Mucosa of descending colon (tissue), 3 donors: ENCODE results near the gene TBX19. TPM values are rescaled to one million over a fixed set of nuclear protein-coding genes. Genes with fewer than 3 reads are reported as not detected.

ENCODE experiments used
- ATAC-seq: fragments of 200-7000 bp; cut with Tn5 transposase; one replicate; pipeline ENCODE4 v1.9.1; 2020; ENCODE audit warnings: mild to moderate bottlenecking, moderate library complexity
- DNase-seq, 3 donors: peaks; one replicate each; pipeline ENCODE4 v3.0.0-alpha.2; 2020
- H3K36me3 ChIP-seq: fragments of 200-600 bp; one replicate; pipeline ENCODE4 v1.8.0; 2021; ENCODE audit warnings: low read depth, mild to moderate bottlenecking
- H3K4me1 ChIP-seq: fragments of 200-600 bp; one replicate; pipeline ENCODE4 v1.8.0; 2021; ENCODE audit warnings: low read depth, mild to moderate bottlenecking
- H3K4me3 ChIP-seq: fragments of 200-600 bp; one replicate; pipeline ENCODE4 v1.8.0; 2021; ENCODE audit warnings: mild to moderate bottlenecking
- H3K9me3 ChIP-seq: fragments of 200-600 bp; one replicate; pipeline ENCODE4 v1.8.0; 2021; ENCODE audit warnings: mild to moderate bottlenecking
- intact Hi-C, 2 donors: fragments of 100-400 bp; cut with DNase I in 1 of 2; cut with micrococcal nuclease in 1 of 2; formaldehyde crosslinking; loops; one replicate each; pipeline versions ENCODE4 v1.11.0 to v1.11.1; 2022; cut with DNase I, micrococcal nuclease
- total RNA-seq, 3 donors: library from RNA; stranded (reverse); fragmentation: NEBNext Ultra II Directional in 2 of 3; extraction: Animal tissue kit (Norgen Biotek cat#: 25700) in 2 of 3; gene quantifications; one replicate each; pipeline versions ENCODE4 v1.2.1 to v1.2.4, GENCODE V29; 2021 to 2023
- TF ChIP-seq, protein P1 (sequence below): fragments of 200-600 bp; IDR thresholded peaks from one replicate; pipeline ENCODE4 v1.8.0; 2022; ENCODE audit warnings: antibody characterized with exemption, mild to moderate bottlenecking
- donor health status: DM: no; HTN: no; CAD: no; lungs with moderate emphysema.
- donor health status: DM: no; HTN: no; CAD: no.
- donor health status: DM: no; HTN: yes; CAD: no.

Gene TBX19
- total RNA-seq, 3 donors from 2014 or later, result 1.1 to 2.6 (median 2.3) TPM

DNA sequence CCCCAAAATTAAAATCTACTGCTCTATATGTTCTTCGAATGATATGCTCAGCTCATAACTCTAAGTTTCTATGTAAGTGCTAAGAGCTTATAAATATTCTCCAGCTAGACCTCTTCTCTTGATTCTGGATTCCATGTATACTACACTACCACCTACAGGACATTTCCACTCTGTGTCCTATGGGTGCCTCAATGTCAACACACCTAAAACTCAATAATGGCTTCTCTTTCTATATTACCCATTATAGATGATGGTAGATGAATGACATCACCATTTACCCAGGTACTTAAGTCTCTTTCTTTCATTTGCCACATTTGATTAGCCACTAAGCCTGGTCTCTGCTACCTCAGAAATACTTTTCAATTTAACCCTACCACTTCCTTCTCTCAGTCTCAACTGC, 41.3 kb downstream of the TBX19 start:
- Histone ChIP-seq H3K4me1 (no peaks in the 10 kb centered on the region), H3K9me3 (no peaks in the 10 kb centered on the region), H3K36me3 (no peaks in the 10 kb centered on the region), H3K4me3 (no peak overlapping the region)
- TF ChIP-seq, protein P1, sequence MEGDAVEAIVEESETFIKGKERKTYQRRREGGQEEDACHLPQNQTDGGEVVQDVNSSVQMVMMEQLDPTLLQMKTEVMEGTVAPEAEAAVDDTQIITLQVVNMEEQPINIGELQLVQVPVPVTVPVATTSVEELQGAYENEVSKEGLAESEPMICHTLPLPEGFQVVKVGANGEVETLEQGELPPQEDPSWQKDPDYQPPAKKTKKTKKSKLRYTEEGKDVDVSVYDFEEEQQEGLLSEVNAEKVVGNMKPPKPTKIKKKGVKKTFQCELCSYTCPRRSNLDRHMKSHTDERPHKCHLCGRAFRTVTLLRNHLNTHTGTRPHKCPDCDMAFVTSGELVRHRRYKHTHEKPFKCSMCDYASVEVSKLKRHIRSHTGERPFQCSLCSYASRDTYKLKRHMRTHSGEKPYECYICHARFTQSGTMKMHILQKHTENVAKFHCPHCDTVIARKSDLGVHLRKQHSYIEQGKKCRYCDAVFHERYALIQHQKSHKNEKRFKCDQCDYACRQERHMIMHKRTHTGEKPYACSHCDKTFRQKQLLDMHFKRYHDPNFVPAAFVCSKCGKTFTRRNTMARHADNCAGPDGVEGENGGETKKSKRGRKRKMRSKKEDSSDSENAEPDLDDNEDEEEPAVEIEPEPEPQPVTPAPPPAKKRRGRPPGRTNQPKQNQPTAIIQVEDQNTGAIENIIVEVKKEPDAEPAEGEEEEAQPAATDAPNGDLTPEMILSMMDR, result no peak
- intact Hi-C loops, result no loop called here
- no peak for DNase-seq
- peak; percentile 44 for ATAC-seq

- no peaks in the 10 kb centered on the region for H3K36me3 ChIP-seq
- ATAC-seq (no peak), DNase-seq (no peak)
- intact Hi-C loops, result no loop called here
- H3K4me1 ChIP-seq, result no peaks in the 10 kb centered on the region
- no peaks in the 10 kb centered on the region for H3K9me3 ChIP-seq
- TF ChIP-seq, protein P1, result no peak
- H3K4me3 ChIP-seq, result no peak overlapping the region
These were observed 44.2 kb downstream of the TBX19 start for GRCh38 chr1:168324745-168325425.

GRCh38 chr1:168328731-168329364, 48.2 kb downstream of the TBX19 start:
- TF ChIP-seq, protein P1, result no peak
- intact Hi-C loops, result no loop called here
- H3K9me3 ChIP-seq, result no peaks in the 10 kb centered on the region
- H3K4me3 ChIP-seq, result no peak overlapping the region
- no peak for DNase-seq
- ATAC-seq, result no peak
- H3K36me3 ChIP-seq, result no peaks in the 10 kb centered on the region
- H3K4me1 ChIP-seq, result no peaks in the 10 kb centered on the region

- intact Hi-C loops, result no loop called here
- Histone ChIP-seq H3K4me1 (no peaks in the 10 kb centered on the region), H3K36me3 (no peaks in the 10 kb centered on the region), H3K4me3 (no peak overlapping the region), H3K9me3 (no peaks in the 10 kb centered on the region)
- ATAC-seq, result peak; percentile 72
- TF ChIP-seq, protein P1, result no peak
- peak in 1 of 3 donors; percentile 27 for DNase-seq
These were observed 49.6 kb downstream of the TBX19 start for GRCh38 chr1:168330285-168330684.

- Histone ChIP-seq H3K9me3 (no peaks in the 10 kb centered on the region), H3K36me3 (no peaks in the 10 kb centered on the region), H3K4me1 (no peaks in the 10 kb centered on the region), H3K4me3 (no peak overlapping the region)
- DNase-seq, result no peak
- no peak for ATAC-seq
- intact Hi-C loops, result no loop called here
- TF ChIP-seq, protein P1, result no peak
These were observed 50.9 kb downstream of the TBX19 start for GRCh38 chr1:168331569-168331968.
